GM10248 (cell line): ENCODE measurements around the gene NTNG2.

ENCODE experiments used
- CTCF ChIA-PET: fragments of 300-600 bp; sonication (Branson Sonifier 250); formaldehyde crosslinking; extraction: SDS; loops from one replicate; lab custom pipeline; 2021; ENCODE audit warnings: antibody characterized with exemption; lab: Yijun Ruan, JAX
- POLR2A ChIA-PET: fragments of 350-650 bp; sonication (Branson Sonifier 250); formaldehyde crosslinking; extraction: SDS; loops from one replicate; lab custom pipeline; 2020; ENCODE audit warnings: antibody characterized with exemption; lab: Yijun Ruan, JAX
- DNase-seq: peaks from one replicate; pipeline ENCODE4 v3.0.0; 2012; ENCODE audit errors: extremely low spot score
- CTCF ChIP-seq: IDR thresholded peaks from 2 replicates; pipeline ENCODE4 v1.5.1; 2012; ENCODE audit warnings: mild to moderate bottlenecking, low read depth; ENCODE audit errors: extremely low read depth, missing control alignments, control extremely low read depth

Gene NTNG2

GRCh38 chr9:132287256-132287760, 125.5 kb downstream of the NTNG2 start:
- ChIA-PET POLR2A (interaction anchor here (0.5 kb wide), 1 partner anchor 9 kb away, joined by 3 read pairs; no protein-coding TSS in a partner anchor), CTCF (interaction anchor here (1.6 kb wide), 1 partner anchor 28 kb away, joined by 5 read pairs; no protein-coding TSS in a partner anchor)
- no peak for TF ChIP-seq CTCF
- no peak for DNase-seq

- ChIA-PET CTCF (no interaction called here), POLR2A (no interaction called here)
- no peak for DNase-seq
- no peak for TF ChIP-seq CTCF
Observed at GRCh38 chr9:132288361-132288760, 126.5 kb downstream of the NTNG2 start.

GRCh38 chr9:132288966-132289365, 127.1 kb downstream of the NTNG2 start:
- CTCF ChIA-PET = no interaction called here
- POLR2A ChIA-PET = no interaction called here
- no peak for DNase-seq
- no peak for TF ChIP-seq CTCF

GRCh38 chr9:132293145-132293721, 131.4 kb downstream of the NTNG2 start:
- TF ChIP-seq CTCF = no peak
- DNase-seq = no peak
- ChIA-PET POLR2A (no interaction called here), CTCF (no interaction called here)
